CD4-positive, alpha-beta T cell treated with Interleukin-15 for 1 hour (primary cell): Measurements from ENCODE around the gene CIP2A.

Source experiments
- DNase-seq: peaks from one replicate; pipeline ENCODE4 v3.0.0-alpha.2; 2020

The CIP2A gene

DNA sequence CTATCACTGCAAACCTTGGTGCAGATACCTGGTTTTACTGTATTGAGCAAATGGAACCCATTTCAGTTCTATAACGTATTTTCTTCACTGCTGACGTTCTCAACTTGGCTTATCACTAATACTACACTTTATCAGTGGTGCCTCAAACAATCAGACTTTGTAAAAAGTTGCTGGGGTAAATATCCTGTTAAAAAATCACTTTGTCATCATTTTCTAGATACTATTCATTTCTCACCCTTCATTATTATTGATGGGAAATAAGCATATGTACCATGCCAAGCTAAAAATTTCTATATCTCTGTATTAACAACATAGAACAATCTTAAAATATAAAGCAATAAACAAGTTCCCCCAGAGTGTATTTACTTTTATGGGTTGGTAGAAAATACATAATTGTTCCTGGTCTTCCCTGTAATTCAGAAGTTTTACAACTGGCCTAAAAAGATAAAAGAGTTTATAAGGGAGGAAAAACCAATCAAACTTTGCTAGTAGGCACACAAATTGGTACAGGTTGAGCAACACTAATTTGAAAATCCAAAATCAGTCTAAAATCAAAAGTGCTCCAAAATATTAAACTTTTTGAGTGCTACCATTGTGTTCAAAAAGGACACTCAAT is 33.2 kb downstream of the CIP2A start:
- no peak for DNase-seq

GRCh38 chr3:108554913-108555571 is 34.2 kb downstream of the CIP2A start:
- no peak for DNase-seq

DNA sequence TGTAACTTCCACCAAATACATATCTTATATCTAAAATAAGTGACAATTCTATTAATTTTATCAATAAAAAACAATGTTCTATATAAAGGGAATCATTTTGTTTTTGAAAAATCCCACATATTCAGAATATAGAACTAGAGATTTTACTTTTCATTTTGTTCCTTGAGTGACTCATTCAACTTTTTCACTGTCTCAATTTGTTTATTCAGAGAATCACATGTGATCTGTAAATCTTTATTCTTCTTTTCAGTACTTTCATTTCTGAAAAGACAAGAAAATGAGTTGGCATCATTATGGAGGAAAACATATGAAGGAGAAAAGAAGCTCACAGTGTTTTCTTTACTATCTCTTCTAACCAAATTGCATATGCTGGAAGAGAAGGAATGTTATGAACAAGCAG is 35.0 kb downstream of the CIP2A start:
- no peak for DNase-seq

- no peak for DNase-seq
These were observed 36.7 kb downstream of the CIP2A start for GRCh38 chr3:108552267-108553159.

DNA sequence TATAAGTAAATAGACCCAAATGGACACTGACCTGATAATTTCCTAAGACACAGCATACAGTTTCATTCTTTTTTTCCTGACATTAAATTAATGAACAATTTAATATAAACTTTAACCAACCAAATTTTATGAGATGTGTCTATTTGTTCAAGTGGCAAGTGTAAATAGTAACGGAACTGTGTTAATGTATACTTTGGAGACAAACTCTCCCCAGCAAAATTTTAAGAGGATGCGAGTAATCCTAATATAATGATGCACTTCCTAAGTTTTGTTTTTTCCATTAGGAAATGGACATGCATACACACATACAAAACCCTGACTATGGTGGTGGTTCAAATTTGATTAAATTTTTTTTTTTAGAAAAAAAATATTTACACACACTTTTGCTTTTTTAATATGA is 40.4 kb downstream of the CIP2A start:
- DNase-seq: no peak

- no peak for DNase-seq
These were observed 40.9 kb downstream of the CIP2A start for GRCh38 chr3:108548304-108548703.

DNA sequence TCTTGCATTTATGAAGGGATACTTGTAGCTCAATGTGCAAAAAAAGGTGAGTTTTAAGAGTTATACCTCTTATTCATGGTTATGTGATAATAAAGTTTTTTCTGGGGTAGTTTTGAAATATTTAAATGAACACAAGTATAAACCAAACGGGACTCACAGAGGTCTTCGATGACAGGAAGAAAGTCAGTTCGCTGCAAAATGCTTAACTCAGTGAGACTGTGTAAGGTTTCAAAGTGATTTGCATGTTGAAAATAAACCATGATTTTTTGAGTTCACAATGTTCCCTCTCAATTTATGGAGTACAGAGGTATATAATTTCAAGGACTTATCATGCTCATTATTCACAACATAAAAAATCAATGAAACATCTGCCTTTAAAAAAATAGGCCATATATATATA is 42.5 kb downstream of the CIP2A start:
- no peak for DNase-seq

GRCh38 chr3:108546247-108546646 is 43.0 kb downstream of the CIP2A start:
- DNase-seq: no peak

- DNase-seq: no peak
These were observed 51.2 kb downstream of the CIP2A start for GRCh38 chr3:108538083-108538482.

- DNase-seq: no peak
These were observed 60.6 kb downstream of the CIP2A start for GRCh38 chr3:108528459-108529252.

- DNase-seq: no peak
These were observed 61.4 kb downstream of the CIP2A start for GRCh38 chr3:108527817-108528216.

DNA sequence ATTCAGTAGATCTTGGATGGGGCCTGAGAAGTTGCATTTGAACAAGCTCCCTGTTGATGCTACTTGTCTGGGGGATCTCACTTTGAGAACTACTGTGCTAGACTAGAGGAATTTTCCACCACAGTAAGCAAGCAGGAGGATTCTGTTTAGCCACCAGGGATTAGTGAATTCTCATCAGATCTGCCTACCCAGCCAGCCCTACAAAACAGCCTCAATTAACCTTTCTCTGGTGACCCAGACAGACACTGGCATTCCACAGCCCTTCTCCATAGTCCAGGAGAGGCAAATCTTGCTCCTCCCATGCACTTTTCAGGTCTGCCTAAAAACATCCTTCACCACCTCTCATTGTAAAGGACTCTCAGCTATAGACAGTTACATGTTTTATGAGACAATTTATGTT is 62.1 kb downstream of the CIP2A start:
- DNase-seq: no peak

DNA sequence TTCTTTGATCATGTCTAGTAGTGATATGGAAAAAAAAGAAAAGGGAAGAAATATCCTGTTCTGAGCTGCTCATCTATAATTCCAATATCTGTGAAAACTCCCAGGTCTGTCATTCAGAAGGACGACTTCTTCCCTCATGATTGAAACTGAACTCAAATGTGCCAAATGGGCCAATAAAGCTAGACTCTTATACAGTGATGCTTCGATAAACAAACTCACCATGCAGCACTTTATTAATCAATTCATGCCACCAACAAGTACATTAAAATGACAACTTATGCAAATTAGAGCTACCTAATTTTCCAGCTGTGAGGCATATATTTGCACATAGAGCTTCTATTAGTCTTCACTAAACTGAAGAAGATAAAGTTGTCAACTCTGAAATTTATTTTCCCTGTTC is 63.3 kb downstream of the CIP2A start:
- no peak for DNase-seq

DNA sequence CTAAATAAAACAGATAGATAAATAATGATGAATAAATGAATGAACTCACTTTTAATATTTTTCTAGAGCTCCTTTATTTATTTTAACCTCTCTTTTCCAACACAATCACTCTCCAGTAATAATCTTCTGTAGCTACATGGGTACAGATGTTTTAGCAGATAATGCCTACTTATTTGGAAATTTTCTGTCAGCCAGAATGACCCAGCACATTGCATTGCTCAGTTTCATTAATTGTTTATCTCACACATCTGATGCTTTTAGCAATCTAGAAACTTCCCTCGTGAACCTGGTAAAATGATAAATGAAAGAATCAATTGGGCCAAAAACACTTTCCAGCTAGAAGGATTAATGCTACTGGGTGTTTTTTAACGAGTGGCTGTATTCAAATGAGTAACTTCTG is 64.0 kb downstream of the CIP2A start:
- DNase-seq: no peak

DNA sequence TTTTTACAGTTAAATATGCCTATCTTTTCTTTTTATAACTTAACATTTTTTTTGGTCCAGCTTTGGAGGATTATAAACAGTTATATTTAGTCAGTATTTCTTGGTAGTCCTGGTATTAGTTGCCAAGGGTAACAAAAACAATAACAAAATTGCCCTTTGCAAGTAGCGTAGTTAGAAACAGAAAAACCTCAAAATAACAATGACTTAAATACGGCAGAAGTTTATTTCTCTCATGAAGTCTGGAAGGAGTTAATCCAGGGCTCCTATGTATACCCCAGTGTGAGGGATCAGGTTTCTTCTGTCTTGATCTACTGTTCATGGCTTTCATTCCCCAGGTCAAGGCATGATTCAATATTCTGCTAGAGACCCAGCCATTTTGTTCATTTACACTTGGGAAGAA is 64.7 kb downstream of the CIP2A start:
- DNase-seq: no peak

DNA sequence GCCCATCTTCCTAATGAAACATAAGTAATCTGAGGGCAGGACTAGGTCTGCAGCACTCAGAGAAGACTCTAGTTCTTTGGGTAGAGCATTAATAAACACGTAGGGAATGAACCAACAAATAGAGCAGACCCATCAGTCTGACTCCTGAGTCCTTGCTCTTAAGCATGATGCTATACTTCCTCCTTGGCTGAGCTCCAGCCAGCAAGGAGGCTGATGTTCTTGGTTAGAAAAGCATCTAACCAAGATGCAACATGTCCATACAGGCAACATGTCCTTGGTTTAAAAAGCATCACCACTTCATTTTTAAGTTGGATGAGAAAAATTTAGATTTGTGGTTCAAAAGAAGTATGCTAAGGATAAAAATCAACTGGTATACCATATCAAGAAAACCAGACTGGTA is 70.3 kb downstream of the CIP2A start:
- DNase-seq: no peak

- DNase-seq: no peak
These were observed 72.4 kb downstream of the CIP2A start for GRCh38 chr3:108516881-108517280.

DNA sequence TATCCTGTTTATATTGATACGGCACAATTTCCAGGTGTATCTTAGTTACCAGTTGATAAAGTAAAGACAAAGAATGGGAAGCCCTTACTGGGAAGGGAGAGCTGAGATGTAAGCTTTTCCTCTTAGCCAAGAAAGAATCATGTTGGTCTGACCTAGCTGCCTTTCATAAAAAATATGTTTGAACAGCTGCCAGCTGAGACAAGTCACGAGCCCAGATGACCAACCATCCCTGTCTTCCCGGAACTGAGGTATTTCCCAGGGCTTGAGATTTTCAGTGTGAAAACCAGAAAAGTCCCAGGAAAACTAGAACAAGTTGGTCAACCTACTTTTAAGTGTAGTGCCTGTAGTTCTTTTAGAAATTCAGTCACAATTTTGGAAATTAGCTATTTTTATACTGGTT is 75.3 kb downstream of the CIP2A start:
- no peak for DNase-seq

DNA sequence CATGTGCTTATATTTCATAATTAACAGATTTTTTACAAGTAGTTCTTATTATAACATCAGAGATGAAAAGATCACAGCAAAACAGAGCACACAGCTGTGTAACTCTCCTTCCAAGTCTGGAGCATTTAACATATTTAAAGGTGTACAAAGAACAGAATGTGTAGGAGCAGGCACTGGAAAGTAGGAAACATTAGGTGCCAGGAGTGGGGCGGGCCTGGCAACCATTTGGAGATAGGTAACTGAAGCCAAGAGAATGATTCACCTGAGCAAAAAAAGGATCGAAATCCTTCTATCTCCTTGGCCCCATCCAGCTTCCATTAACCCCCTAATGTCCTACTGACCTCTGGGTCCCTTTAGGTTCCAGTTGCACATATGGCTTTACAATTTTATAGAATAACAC is 76.6 kb downstream of the CIP2A start:
- no peak for DNase-seq

DNA sequence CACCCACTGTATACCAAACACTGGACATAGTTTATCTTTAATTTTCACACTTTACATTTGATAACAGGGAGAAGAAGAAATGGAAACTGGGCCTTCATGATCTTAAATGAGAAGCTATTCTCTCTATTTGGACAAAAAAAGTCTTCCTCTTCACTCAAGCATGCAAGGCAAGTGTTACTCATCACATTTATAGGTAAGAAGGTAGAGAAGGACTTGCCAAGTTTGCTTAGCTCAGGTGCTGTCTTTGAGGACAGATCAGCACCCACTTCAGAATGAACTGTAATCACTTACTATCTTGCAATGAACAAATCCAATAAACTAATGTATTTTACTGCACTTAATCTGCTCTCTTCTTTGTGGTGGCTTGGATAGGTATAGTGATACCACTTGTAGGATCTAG is 77.7 kb downstream of the CIP2A start:
- DNase-seq: no peak

DNA sequence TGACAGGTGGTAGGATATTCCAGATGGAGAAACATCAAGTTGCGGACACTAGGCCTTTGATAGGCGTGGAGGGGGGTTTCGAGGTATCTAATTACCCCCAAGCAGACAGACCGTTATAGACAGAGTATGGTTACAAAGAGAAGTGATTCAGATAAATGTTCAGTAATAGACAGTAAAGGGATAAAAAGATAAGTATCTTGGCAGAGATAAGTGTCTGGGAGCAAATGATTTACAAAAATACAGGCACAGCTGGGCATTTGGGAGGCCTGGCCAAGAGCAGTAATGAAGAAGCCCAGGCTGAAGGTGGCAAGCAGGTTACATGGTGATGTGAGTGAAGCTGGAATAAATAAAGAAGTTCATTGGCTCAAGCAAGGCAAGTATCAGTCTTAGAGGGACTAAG is 78.2 kb downstream of the CIP2A start:
- DNase-seq: no peak

GRCh38 chr3:108510496-108510895 is 78.7 kb downstream of the CIP2A start, which contains the start of gene MYH15:
Gene MYH15 (minus strand): TSS chr3:108510596. CDS start chr3:108510530, 66 bp downstream.
- no peak for DNase-seq

- no peak for DNase-seq
These were observed 79.4 kb downstream of the CIP2A start for GRCh38 chr3:108509871-108510270.
